SU-DHL-6 (cell line): Measurements from ENCODE around the gene SAMD4B.

ENCODE experiments used
- CTCF ChIP-seq: fragments of 200-600 bp; sonication (generic); IDR thresholded peaks from one replicate; pipeline ENCODE4 v1.5.1; 2017; ENCODE audit warnings: antibody characterized with exemption, mild to moderate bottlenecking, low read length, moderate library complexity; ENCODE audit not compliant: insufficient read depth, poor library complexity, severe bottlenecking
- EZH2phosphoT487 ChIP-seq: fragments of 200-600 bp; sonication (generic), shearing (Covaris generic); conservative IDR thresholded peaks from 2 replicates; pipeline ENCODE4 v1.6.1; 2018; ENCODE audit warnings: mild to moderate bottlenecking, antibody characterized with exemption, low read length, moderate library complexity, mixed read lengths

DNA sequence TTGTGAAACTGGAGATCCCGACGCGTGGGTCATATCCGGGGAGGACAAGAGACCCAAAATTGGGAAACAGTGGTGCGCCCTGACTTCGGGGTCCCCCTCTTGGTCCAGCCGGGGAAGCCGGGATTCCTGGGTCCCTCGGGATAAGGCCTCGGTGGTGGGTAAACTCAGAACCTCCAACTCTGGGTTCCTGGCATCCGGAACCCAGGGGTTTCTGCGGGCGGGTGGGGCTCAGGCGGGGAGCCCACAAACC is 65.1 kb downstream of the SAMD4B start:
- TF ChIP-seq CTCF (no peak), EZH2phosphoT487 (no peak)
